Keratinocyte (primary cell): Measurements from ENCODE around the gene RGS10. TPM values are rescaled to one million over a fixed set of nuclear protein-coding genes. Genes with fewer than 3 reads are reported as not detected.

ENCODE experiments used
- DNase-seq: peaks from one replicate; pipeline ENCODE4 v3.0.0-alpha.2; 2011; ENCODE audit warnings: low read depth, missing footprints, low spot score
- FAIRE-seq: peaks from 2 replicates; lab custom pipeline; 2011; peaks lifted over from hg19 to GRCh38; lab: Jason Lieb, UNC
- H2AFZ ChIP-seq: 2 replicates; pipeline ENCODE4 v1.6.0; 2012; ENCODE audit warnings: low read length, control low read depth, inconsistent platforms; ENCODE audit not compliant: control insufficient read depth
- H3K27ac ChIP-seq: 2 replicates; pipeline ENCODE4 v1.5.1; 2011; ENCODE audit warnings: low read length; ENCODE audit not compliant: control insufficient read depth, insufficient read depth
- H3K27me3 ChIP-seq: 3 replicates; pipeline ENCODE4 v1.6.0; 2011; ENCODE audit warnings: low read length; ENCODE audit not compliant: control insufficient read depth, insufficient read depth; ENCODE audit errors: extremely low read depth
- H3K36me3 ChIP-seq, 2 experiments: 2 replicates in 1 of 2; 3 replicates in 1 of 2; pipeline ENCODE4 v1.5.1; 2011; ENCODE audit warnings: low read length in 2 of 2, mild to moderate bottlenecking in 1 of 2; ENCODE audit not compliant: control insufficient read depth in 2 of 2, insufficient read depth in 2 of 2; ENCODE audit errors: extremely low read depth in 1 of 2
- H3K4me1 ChIP-seq: 3 replicates; pipeline ENCODE4 v1.5.1; 2011; ENCODE audit warnings: low read length; ENCODE audit not compliant: control insufficient read depth, insufficient read depth; ENCODE audit errors: extremely low read depth
- H3K4me2 ChIP-seq: 3 replicates; pipeline ENCODE4 v1.6.0; 2011; ENCODE audit warnings: low read depth, low read length; ENCODE audit not compliant: control insufficient read depth, insufficient read depth; ENCODE audit errors: extremely low read depth
- H3K4me3 ChIP-seq, 3 experiments: fragments of 200-600 bp in 1 of 3; sonication (generic) in 1 of 3; 2 replicates in 2 of 3; 3 replicates in 1 of 3; pipeline ENCODE4 v1.5.1; 2011 to 2016; ENCODE audit warnings: low read length in 3 of 3, mild to moderate bottlenecking in 3 of 3, control low read depth in 2 of 3, inconsistent platforms in 1 of 3, low read depth in 1 of 3, mixed read lengths in 1 of 3, mixed run types in 1 of 3, moderate library complexity in 1 of 3; ENCODE audit not compliant: control insufficient read depth in 2 of 3, insufficient read depth in 2 of 3; ENCODE audit errors: extremely low read depth in 1 of 3
- H3K79me2 ChIP-seq: 2 replicates; pipeline ENCODE4 v1.6.0; 2012; ENCODE audit warnings: low read length; ENCODE audit not compliant: control insufficient read depth, insufficient read depth
- H3K9ac ChIP-seq: 3 replicates; pipeline ENCODE4 v1.6.0; 2011; ENCODE audit warnings: low read length; ENCODE audit not compliant: control insufficient read depth, insufficient read depth; ENCODE audit errors: extremely low read depth
- H3K9me1 ChIP-seq: 3 replicates; pipeline ENCODE4 v1.6.0; 2011; ENCODE audit warnings: low read length; ENCODE audit not compliant: control insufficient read depth, insufficient read depth; ENCODE audit errors: extremely low read depth
- H3K9me3 ChIP-seq: 2 replicates; pipeline ENCODE4 v1.5.1; 2012; ENCODE audit warnings: low read depth, low read length; ENCODE audit not compliant: control insufficient read depth
- H4K20me1 ChIP-seq: 3 replicates; pipeline ENCODE4 v1.6.0; 2011; ENCODE audit warnings: low read length; ENCODE audit not compliant: control insufficient read depth, insufficient read depth; ENCODE audit errors: extremely low read depth
- EZH2 ChIP-seq: IDR thresholded peaks from one replicate; pipeline ENCODE4 v1.6.1; 2012; ENCODE audit warnings: inconsistent platforms, mild to moderate bottlenecking, low read length, moderate library complexity
- dilution Hi-C: fragments of 300-500 bp; cut with MboI; formaldehyde crosslinking; loops from one replicate; pipeline ENCODE4 v1.7.0; 2020; ENCODE audit warnings: low sequenced_read_pairs; ENCODE audit not compliant: extremely low pct_ligation_motif_present
- polyA plus RNA-seq, 5 experiments: library from polyadenylated mRNA; depleted of rRNA in 3 of 5; stranded (reverse) in 3 of 5; stranded (forward) in 1 of 5; unstranded in 1 of 5; fragments of >200 nt; gene quantifications; 1 replicate in 1 of 5; 2 replicates in 3 of 5; 3 replicates in 1 of 5; pipeline versions ENCODE4 v1.2.1 to v1.2.3, GENCODE V29; 2011 to 2012; ENCODE audit warnings: missing spikeins in 2 of 5, low read depth in 1 of 5, low replicate concordance in 1 of 5
- TF ChIP-seq, protein P1 (sequence below), 3 experiments: IDR thresholded peaks in 1 of 3; conservative IDR thresholded peaks in 1 of 3; optimal IDR thresholded peaks in 1 of 3; 2 replicates in 2 of 3; 3 replicates in 1 of 3; pipeline versions ENCODE3 to v1.5.1; 2011; ENCODE audit warnings: low read length in 3 of 3, mild to moderate bottlenecking in 3 of 3, moderate library complexity in 2 of 3, control low read depth in 1 of 3, inconsistent platforms in 1 of 3; ENCODE audit not compliant: insufficient read depth in 2 of 3; ENCODE audit errors: extremely low read depth in 1 of 3

The RGS10 gene
- polyA plus RNA-seq, 1 donor (not counting 4 experiments of a cell fraction or from before 2014, with no cell fraction given) = 87.8 TPM

DNA sequence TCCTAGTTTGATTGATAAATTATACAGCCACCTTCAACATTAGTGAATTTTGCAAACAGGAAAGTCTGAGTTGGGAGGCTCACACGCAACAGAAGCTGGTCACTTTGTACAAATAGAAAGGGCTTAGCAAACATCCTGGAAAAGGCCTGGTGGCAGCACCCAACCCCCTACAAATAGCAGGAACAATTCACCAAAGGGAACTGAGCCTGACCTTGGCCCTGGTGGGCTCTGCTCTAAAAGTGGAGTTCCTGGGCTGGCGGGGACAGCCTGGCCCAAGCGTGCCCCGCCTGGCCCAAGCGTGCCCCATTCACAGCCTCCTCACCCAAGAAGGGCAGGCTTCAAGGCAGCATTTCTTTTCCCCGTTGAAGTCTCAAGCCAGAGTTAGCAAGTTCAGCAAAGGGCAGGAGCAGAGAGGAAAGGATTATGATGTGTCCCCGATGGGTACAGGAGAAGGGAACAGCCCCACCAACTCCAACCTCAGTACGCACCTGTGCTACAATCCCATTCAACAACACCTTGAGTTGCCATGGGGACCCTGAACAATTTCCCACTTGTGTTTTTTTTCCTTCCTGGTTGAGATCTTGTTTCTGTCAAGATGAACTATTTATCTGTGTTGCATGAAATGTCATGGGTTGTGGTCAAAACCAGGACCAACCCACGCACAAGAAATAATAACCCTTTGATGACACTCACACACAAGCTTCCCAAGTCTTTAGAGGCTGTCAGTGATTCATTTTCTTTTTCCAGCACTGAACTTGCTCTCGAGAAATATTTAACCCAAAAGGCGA, 43.4 kb downstream of the RGS10 start:
- Histone ChIP-seq H3K4me1 (no peaks in the 10 kb centered on the region), H3K9me3 (no peaks in the 10 kb centered on the region), H2AFZ (no peak overlapping the region), H4K20me1 (no peaks in the 10 kb centered on the region), H3K36me3 (peaks cover 3 to 5% of the 10 kb centered on the region in 2 experiments), H3K9me1 (no peaks in the 10 kb centered on the region), H3K9ac (no peak overlapping the region), H3K4me3 (no peak overlapping the region), H3K79me2 (no peaks in the 10 kb centered on the region), H3K27ac (no peak overlapping the region), H3K4me2 (no peak overlapping the region), H3K27me3 (no peaks in the 10 kb centered on the region)
- dilution Hi-C loops = no loop called here
- no peak for FAIRE-seq
- DNase-seq = no peak
- TF ChIP-seq EZH2 = no peak
- TF ChIP-seq, protein P1, sequence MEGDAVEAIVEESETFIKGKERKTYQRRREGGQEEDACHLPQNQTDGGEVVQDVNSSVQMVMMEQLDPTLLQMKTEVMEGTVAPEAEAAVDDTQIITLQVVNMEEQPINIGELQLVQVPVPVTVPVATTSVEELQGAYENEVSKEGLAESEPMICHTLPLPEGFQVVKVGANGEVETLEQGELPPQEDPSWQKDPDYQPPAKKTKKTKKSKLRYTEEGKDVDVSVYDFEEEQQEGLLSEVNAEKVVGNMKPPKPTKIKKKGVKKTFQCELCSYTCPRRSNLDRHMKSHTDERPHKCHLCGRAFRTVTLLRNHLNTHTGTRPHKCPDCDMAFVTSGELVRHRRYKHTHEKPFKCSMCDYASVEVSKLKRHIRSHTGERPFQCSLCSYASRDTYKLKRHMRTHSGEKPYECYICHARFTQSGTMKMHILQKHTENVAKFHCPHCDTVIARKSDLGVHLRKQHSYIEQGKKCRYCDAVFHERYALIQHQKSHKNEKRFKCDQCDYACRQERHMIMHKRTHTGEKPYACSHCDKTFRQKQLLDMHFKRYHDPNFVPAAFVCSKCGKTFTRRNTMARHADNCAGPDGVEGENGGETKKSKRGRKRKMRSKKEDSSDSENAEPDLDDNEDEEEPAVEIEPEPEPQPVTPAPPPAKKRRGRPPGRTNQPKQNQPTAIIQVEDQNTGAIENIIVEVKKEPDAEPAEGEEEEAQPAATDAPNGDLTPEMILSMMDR (optimal IDR thresholded peaks at IDR 0.05 in 1 of 3, IDR thresholded peaks at IDR 0.05 in 1 of 3, conservative IDR thresholded peaks at IDR 0.05 in 1 of 3; ENCODE audit: extremely low read depth in 1 of 3, insufficient read depth in 2 of 3, low read length in 3 of 3) = no peak

GRCh38 chr10:119497243-119497642, 45.3 kb downstream of the RGS10 start:
- H3K4me3 ChIP-seq = no peak overlapping the region
- H3K9me3 ChIP-seq = no peaks in the 10 kb centered on the region
- H3K27ac ChIP-seq = no peak overlapping the region
- no peaks in the 10 kb centered on the region for H3K4me1 ChIP-seq
- FAIRE-seq (no peak), DNase-seq (no peak)
- no peaks in the 10 kb centered on the region for H3K9me1 ChIP-seq
- dilution Hi-C loops = no loop called here
- no peak overlapping the region for H3K4me2 ChIP-seq
- H3K79me2 ChIP-seq = no peaks in the 10 kb centered on the region
- H4K20me1 ChIP-seq = no peaks in the 10 kb centered on the region
- no peak overlapping the region for H3K9ac ChIP-seq
- H2AFZ ChIP-seq = no peak overlapping the region
- H3K36me3 ChIP-seq = peaks cover 2 to 5% of the 10 kb centered on the region in 2 experiments
- TF ChIP-seq, protein P1 (optimal IDR thresholded peaks at IDR 0.05 in 1 of 3, IDR thresholded peaks at IDR 0.05 in 1 of 3, conservative IDR thresholded peaks at IDR 0.05 in 1 of 3; ENCODE audit: extremely low read depth in 1 of 3, insufficient read depth in 2 of 3, low read length in 3 of 3) = no peak
- no peak for TF ChIP-seq EZH2
- no peaks in the 10 kb centered on the region for H3K27me3 ChIP-seq
